ENCODE measurements around the gene IL3.

DNA sequence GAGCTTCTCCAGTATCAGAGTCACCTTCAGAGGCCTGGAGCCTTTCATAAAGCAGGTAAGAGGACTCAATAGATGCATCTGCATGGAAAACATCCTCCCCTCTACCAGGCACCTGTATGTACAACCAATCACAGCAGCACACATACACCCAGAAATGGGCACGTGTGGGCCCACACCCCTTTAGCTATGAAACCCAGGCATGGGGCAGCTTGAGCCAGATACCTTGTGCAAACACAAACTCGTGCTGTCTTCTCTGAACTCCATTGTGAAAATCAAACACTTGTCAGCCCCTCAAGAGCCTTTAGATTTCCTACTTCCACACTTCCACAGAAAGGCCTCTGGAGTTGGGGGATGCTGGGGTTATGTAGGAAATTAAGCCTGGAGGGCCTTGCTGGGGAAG lies 12.1 kb downstream of the IL3 start:
- TF ChIP-seq, protein P1, sequence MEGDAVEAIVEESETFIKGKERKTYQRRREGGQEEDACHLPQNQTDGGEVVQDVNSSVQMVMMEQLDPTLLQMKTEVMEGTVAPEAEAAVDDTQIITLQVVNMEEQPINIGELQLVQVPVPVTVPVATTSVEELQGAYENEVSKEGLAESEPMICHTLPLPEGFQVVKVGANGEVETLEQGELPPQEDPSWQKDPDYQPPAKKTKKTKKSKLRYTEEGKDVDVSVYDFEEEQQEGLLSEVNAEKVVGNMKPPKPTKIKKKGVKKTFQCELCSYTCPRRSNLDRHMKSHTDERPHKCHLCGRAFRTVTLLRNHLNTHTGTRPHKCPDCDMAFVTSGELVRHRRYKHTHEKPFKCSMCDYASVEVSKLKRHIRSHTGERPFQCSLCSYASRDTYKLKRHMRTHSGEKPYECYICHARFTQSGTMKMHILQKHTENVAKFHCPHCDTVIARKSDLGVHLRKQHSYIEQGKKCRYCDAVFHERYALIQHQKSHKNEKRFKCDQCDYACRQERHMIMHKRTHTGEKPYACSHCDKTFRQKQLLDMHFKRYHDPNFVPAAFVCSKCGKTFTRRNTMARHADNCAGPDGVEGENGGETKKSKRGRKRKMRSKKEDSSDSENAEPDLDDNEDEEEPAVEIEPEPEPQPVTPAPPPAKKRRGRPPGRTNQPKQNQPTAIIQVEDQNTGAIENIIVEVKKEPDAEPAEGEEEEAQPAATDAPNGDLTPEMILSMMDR (IDR thresholded peaks at IDR 0.05; ENCODE audit: poor library complexity) = no peak
- no peak for TF ChIP-seq EZH2phosphoT487 (IDR thresholded peaks at IDR 0.05; ENCODE audit: low read depth, severe bottlenecking, unreplicated experiment)

All from hepatocyte (in vitro differentiated cells).